NB4 (cell line): ENCODE results near the gene DLL3.

Source experiments
- DNase-seq: peaks from one replicate; pipeline ENCODE4 v3.0.0; 2010; ENCODE audit warnings: low read depth
- H3K4me3 ChIP-seq: one replicate; pipeline ENCODE4 v1.5.1; 2011; ENCODE audit warnings: mild to moderate bottlenecking, low read depth, low read length, moderate library complexity
- MYC ChIP-seq: IDR thresholded peaks from 2 replicates; pipeline ENCODE4 v1.6.1; 2011; ENCODE audit warnings: low read depth, low read length
- POLR2A ChIP-seq: IDR thresholded peaks from 2 replicates; pipeline ENCODE4 v1.6.1; 2011; ENCODE audit warnings: mild to moderate bottlenecking; ENCODE audit not compliant: insufficient read length; ENCODE audit errors: extremely low read depth
- TF ChIP-seq, protein P1 (sequence below): IDR thresholded peaks from one replicate; pipeline ENCODE4 v1.5.1; 2012; ENCODE audit warnings: low read depth, low read length
- TF ChIP-seq, protein P2 (sequence below): IDR thresholded peaks from 2 replicates; pipeline ENCODE4 v1.6.1; 2011; ENCODE audit warnings: low read depth, low read length

Gene DLL3

DNA sequence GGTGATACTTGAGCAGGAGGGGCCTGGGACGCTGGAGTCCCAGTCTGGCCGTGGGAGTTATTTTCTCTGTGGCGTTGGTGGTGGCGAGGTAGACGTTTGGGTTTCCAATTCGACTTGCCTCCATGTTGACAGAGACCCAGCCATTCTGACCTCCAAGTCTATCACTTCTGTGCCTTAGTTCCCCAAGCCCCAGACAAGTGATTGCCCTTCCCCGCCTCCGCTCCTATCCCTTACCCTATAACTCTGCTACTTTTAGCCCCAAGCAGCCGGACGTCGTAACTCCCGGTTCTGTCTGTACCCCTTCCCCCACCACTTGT lies 17.6 kb upstream of the DLL3 start:
- peak overlapping the region; percentile 89 for H3K4me3 ChIP-seq
- peak; percentile 23 for DNase-seq
- TF ChIP-seq MYC (no peak), POLR2A (no peak)
- TF ChIP-seq, protein P1, sequence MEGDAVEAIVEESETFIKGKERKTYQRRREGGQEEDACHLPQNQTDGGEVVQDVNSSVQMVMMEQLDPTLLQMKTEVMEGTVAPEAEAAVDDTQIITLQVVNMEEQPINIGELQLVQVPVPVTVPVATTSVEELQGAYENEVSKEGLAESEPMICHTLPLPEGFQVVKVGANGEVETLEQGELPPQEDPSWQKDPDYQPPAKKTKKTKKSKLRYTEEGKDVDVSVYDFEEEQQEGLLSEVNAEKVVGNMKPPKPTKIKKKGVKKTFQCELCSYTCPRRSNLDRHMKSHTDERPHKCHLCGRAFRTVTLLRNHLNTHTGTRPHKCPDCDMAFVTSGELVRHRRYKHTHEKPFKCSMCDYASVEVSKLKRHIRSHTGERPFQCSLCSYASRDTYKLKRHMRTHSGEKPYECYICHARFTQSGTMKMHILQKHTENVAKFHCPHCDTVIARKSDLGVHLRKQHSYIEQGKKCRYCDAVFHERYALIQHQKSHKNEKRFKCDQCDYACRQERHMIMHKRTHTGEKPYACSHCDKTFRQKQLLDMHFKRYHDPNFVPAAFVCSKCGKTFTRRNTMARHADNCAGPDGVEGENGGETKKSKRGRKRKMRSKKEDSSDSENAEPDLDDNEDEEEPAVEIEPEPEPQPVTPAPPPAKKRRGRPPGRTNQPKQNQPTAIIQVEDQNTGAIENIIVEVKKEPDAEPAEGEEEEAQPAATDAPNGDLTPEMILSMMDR: no peak
- TF ChIP-seq, protein P2, sequence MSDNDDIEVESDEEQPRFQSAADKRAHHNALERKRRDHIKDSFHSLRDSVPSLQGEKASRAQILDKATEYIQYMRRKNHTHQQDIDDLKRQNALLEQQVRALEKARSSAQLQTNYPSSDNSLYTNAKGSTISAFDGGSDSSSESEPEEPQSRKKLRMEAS: no peak

DNA sequence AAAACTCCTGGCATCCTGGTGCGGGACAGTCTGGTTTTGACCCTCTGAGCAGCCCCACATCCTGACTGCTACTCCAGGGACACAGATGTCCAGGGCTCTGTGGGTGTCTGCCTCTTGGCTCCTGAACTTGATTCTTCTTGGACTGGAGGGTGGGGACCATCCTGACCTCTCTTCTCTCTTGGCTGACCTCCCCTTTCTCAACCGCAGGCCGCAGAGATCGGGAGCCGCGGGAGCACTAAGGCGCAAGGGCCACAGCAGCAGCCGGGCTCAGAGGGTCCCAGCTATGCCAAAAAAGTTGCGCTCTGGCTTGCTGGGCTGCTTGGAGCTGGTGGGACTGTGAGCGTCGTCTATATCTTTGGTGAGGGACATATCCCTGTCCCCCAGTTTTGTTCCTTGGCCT lies 17.1 kb upstream of the DLL3 start:
- H3K4me3 ChIP-seq: peak overlapping the region; percentile 89
- TF ChIP-seq, protein P1: no peak
- TF ChIP-seq MYC: no peak
- TF ChIP-seq POLR2A: no peak
- TF ChIP-seq, protein P2: no peak
- no peak for DNase-seq

GRCh38 chr19:39483141-39483540 lies 15.6 kb upstream of the DLL3 start:
- H3K4me3 ChIP-seq: no peak overlapping the region
- TF ChIP-seq POLR2A: no peak
- no peak for TF ChIP-seq MYC
- TF ChIP-seq, protein P1: no peak
- TF ChIP-seq, protein P2: no peak
- DNase-seq: no peak

DNA sequence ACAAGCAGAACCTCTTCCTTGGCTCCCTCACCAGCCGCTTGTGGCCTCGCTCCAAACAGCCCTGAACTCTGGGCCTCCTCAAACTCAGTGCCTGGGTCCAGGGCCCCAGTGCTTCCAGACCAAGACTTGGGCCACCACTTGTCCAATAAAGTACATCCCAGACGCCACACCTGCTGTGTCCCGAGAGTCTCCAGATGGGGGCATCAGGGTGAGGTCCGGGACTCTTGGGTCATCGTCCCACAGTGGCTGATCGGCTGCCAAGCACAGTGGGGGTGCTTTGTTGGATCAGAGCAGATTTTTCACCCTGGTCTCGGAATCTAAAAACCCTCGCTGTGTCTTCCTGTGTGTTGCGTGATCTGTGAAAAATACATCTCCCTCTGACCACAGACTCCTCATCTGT lies 9.0 kb upstream of the DLL3 start:
- no peak overlapping the region for H3K4me3 ChIP-seq
- no peak for DNase-seq
- no peak for TF ChIP-seq POLR2A
- TF ChIP-seq, protein P1: no peak
- TF ChIP-seq, protein P2: no peak

- no peak for DNase-seq
- TF ChIP-seq, protein P2: no peak
- no peak for TF ChIP-seq POLR2A
- TF ChIP-seq MYC: no peak
- TF ChIP-seq, protein P1: no peak
- H3K4me3 ChIP-seq: no peak overlapping the region
Measured at GRCh38 chr19:39492225-39492624, 6.5 kb upstream of the DLL3 start.

GRCh38 chr19:39492788-39493187 lies 6.0 kb upstream of the DLL3 start:
- no peak for DNase-seq
- H3K4me3 ChIP-seq: no peak overlapping the region
- TF ChIP-seq, protein P1: no peak
- TF ChIP-seq POLR2A (no peak), MYC (no peak)
- TF ChIP-seq, protein P2: no peak
